Epidermal melanocyte (primary cell): ENCODE results near the gene KIF4B.
"Not testable (repeated sequence)": the region's sequence is repeated elsewhere in the genome, so short reads cannot be mapped to it uniquely, and the experiment has no call there.

ENCODE experiments used
- DNase-seq: peaks from one replicate; pipeline ENCODE4 v3.0.0; 2011; ENCODE audit warnings: low spot score; ENCODE audit not compliant: insufficient read length

The KIF4B gene

GRCh38 chr5:155013526-155013925 is at the start of gene KIF4B:
TSS of gene KIF4B (plus strand) at chr5:155013755. CDS start at chr5:155013860, 105 bp downstream.
- DNase-seq, result no peak

- DNase-seq, result no peak
Measured at GRCh38 chr5:154966081-154966841, 47.3 kb upstream of the KIF4B start.

DNA sequence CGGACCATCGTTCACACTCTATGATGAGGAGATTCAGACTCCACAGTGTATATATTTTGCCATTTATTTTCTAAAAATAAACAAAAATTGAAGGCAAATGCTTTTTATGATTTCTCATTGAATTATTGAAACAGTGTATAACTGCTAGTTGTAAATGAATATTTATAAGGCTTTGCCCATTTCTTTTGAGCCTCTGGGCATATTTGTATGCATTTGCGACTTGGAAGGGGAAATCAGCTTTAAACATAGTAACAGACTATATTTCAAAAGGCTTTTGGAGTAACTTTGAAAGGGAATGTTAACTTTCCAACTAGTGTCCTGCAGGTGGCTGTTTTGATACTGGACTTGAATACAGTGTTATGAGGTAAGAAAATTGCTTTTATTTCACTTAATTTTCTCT is 46.7 kb upstream of the KIF4B start:
- no peak for DNase-seq

DNA sequence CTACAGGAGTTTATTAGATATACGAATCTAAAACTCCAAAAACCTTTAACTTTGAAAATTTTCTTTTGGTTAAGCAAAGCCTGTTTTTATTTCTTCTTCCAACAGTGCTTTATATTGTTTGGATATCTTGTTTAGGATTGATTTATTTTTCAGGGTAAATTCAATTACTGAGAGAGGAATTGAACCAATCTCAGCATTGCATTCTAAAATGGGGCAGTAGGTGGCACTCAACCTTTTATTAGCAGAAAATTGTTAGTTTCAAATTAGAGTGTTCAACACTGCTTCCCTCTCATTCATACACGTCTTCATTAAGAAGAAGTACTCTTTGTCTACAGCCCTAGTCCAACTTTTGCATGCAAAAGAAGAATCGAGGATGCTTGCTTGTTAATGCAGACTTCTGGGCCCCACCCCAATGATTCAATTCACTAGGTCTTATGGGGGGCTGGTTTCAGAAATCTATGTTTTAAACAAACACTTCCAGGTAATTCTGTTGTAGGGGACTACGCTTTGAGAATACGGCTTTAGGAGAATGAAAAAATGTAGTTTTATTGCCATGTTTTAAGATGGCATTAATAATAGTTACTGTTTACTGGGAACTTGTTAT is 46.0 kb upstream of the KIF4B start:
- DNase-seq, result no peak

GRCh38 chr5:154968953-154969352 is 44.6 kb upstream of the KIF4B start:
- no peak for DNase-seq

DNA sequence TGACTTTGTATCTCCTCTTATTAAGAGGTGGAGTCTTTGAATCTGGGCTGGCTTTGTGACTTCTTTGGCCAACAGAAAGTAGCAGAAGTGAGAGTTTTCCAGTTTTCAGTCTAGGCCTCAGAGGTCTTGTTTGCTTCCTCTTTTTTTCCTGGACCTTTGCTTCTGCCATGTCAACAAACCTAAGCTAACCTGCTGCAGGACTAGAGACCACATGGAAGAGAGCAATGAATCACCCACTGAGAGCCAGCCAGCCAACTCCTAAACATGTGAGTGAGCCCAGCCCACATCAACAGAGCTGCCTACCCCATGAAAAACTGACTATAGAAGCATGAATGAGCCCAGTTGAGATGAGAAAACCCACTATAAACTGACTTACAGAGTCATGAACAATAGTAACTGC is 42.8 kb upstream of the KIF4B start:
- no peak for DNase-seq

DNA sequence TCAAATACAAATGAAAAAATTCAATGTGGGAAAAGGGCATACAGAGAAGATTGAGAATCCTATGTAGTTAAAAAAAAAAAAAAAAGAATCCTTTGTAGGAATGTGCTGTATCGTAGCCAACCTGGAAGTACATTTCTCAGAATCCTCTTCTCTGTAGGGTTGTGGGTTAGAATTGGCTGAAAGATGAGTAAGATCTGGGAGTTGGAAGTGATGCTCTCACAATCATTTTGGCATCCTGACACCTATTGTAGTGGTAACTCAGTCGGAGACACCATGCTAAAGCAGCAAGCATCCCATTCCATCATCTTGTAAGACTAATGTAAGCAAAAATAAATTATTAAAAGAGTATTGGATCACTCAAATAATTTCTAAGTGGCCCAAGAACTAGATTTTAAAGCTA is 42.1 kb upstream of the KIF4B start:
- no peak for DNase-seq

DNA sequence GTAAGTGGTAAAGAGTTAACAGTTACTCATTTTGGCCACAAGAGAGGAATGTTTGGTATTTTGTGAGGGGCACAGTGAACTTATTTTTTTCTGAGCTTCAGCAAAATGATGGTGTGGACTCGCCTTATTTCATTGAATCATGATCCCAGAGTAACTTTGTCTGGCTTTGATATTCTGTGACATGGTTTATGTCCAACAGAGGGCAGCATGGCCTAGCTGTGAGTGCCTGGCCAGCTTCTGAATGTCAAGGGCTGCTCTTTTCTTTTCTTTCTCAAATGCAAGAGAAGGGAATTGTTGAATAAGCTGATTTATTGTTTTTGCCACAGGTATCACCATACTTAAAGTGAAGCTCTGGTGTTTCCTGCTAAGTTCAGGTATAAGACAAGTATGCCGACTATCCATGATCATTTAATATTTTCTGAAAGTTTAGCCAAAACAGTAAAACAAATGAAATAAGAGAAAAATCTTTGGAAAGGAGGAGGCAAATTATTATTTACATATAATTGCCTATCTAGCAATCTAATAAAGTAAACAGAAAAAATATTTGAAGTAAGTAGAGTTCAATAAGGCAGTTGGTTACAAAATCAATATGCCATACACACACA is 41.0 kb upstream of the KIF4B start:
- no peak for DNase-seq

DNA sequence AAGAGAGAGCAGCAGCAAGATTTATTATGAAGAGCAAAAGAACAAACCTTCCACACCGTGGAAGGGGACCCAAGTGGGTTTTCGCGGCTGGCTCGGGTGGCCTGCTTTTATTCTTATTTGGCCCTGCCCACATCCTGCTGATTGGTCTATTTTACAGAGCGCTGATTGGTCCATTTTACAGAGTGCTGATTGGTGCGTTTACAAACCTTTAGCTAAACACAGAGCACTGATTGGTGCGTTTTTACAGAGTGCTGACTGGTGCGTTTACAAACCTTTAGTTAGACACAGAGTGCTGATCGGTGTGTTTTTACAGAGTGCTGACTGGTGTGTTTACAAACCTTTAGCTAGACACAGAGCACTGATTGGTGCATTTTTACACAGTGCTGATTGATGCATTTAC is 37.5 kb upstream of the KIF4B start:
- not testable (repeated sequence) for DNase-seq

GRCh38 chr5:154977409-154977808 is 36.1 kb upstream of the KIF4B start:
- DNase-seq, result no peak

DNA sequence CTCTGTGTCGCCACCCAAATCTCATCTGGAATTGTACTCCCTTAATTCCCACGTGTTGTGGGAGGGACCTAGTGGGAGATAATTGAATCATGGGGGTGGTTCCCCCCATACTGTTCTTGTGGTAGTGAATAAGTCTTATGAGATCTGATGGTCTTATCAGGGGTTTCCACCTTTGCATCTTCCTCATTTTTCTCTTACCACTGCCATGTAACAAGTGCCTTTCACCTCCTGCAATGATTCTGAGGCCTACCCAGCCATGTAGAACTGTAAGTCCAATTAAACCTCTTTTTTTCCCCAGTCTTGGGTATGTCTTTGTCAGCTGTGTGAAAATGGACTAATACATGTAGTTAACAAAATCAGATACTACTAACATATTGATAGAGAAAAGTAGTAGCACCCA is 35.3 kb upstream of the KIF4B start:
- not testable (repeated sequence) for DNase-seq

DNA sequence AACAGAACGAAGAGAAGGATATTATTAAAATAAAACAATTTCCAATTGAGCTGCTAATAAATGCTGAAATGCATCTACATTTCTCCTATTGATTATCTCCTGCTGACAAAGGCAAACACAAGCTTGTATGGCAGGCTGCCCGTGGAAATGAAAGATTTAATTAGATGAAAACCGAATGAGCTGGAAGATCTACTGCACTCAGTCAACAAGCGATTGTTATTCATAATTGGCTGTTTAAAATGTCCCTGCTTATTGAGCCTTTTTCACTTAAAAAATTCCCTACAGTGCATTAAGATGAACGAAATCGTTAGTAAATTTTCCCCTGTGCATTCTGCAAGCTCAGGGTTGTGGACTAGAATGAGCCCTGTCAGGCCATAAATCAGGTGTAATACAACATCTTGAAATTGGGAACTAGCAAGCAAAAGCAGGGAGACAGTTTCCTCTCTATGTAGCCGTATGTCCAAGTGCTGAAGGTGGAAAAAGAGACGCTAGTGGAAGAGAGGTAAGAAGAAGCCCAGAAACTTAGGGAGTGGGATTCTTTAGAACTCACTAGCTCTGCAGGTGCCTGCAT is 28.5 kb upstream of the KIF4B start:
- no peak for DNase-seq

- DNase-seq, result no peak
Measured at GRCh38 chr5:154986151-154986550, 27.4 kb upstream of the KIF4B start.

DNA sequence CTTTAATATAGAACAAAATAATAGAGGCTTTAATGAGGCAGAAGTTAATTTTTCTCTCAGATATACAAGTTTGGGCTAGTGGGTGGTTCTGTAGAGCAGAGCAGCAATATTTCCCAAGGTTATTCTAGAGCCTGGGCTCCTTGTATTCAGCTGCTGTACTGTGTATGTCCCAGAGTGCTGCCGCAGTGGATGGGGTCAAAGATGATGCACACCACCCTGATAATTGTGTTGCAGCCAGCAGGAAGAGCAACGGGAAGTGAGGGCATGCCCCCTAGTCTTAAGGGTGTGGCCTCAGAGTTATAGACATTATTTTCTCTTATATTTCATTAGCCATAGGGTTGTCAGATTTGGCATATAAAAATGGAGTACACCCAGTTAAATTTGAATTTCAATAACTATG is 23.9 kb upstream of the KIF4B start:
- DNase-seq, result no peak

- DNase-seq, result no peak
Measured at GRCh38 chr5:154993461-154993860, 20.1 kb upstream of the KIF4B start.

DNA sequence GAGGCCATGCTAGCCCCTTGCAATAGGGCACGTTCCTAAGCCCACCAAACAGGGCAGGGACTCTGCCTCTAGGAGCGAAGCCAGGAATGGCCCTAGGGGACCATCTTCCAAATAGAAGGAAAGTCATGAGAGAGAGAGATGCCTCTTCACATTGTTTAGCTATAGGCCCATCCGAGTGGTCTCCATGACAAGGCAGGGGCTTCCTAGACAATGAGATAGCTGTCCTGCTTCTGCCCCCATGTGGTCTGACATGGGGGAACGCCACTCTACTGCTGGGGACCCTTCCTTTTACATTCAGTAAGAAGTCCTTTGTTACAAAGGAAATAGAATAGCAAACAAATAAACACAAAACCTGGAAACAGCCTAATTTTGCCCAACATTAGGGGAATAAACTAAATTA is 17.9 kb upstream of the KIF4B start:
- no peak for DNase-seq

DNA sequence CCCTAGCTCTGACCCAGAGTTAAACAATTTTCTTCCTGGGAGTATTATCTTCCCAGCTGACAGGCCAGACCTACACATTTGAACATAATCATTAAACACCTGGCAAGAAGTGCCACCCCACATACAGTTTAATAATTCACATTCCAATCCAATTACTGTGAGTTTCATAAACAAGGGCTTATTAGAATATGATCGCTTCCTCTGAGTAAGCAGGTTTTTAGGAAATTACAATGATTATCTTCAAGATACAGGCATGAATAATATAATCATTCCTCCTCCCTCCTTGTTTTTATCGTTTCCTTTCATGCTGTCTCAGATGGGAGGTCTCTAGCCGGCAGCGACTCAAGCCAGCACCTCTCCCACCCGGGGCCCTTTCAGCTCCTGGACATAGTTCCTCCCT is 15.8 kb upstream of the KIF4B start:
- no peak for DNase-seq

DNA sequence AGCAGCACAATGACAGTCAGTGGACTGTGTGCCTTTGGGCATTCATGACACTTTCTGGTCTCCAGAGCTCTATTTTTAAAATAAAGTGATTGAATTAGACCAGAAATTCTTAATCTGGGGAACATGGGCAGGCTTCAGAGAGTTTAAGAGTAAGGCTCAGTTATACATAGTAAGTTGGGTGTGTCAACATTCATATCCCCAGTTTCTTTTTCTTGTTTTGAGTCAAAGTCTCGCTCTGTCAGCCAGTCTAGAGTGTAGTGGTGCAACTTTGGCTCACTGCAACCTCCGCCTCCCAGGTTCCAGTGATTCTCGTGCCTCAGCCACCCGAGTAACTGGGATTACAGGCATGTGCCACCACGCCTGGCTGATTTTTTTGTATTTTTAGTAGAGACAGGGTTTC is 13.7 kb upstream of the KIF4B start:
- no peak for DNase-seq

DNA sequence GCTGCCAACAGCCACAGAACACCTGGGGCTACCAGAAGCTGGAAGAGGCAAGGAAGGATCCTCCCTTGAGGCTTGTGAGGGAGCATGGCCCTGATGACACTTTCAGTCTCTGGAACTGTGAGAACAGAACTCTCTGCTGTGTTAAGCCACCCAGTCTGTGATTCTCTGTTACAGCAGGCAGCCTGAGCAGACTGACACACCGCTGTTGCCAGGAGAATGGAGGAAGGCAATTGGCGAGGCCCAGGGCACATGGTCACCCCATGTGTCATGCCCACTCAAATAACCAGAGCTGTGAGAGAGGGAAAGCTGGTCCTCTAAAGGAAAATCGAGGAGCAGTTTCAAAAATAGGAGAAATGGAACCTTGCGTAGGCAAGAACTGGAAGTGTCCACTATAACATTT is 12.0 kb upstream of the KIF4B start:
- DNase-seq, result no peak

GRCh38 chr5:155002722-155003121 is 10.8 kb upstream of the KIF4B start:
- not testable (repeated sequence) for DNase-seq

DNA sequence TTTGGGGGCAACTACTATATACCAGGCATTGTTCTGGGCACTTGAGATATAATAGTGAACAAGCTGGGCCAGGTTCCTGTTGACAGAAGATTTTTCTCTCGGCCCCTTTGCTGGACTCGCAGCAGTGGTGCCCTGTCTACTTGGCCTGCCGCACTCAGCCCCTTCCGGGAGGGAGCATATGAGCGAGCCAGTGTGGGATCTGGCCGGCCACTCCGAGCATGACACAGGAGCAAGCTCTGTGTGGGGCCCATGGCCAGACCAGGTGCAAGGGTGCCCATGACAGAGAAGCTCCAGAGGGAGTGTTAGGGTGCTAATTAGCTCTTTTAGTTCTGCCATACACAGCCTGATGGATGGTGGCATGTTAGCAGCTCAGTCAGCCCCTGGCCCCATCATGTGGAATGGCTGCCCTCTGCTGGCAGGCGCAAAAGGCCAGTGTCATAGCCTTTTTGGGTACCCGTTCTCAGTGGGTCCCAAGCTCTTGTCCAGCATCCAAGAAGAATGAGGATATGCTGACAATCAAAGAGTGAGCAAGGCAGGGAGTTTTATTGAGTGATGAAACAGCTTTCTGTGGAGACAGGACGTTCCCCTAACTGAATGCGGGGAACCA is 9.3 kb upstream of the KIF4B start:
- DNase-seq, result no peak

DNA sequence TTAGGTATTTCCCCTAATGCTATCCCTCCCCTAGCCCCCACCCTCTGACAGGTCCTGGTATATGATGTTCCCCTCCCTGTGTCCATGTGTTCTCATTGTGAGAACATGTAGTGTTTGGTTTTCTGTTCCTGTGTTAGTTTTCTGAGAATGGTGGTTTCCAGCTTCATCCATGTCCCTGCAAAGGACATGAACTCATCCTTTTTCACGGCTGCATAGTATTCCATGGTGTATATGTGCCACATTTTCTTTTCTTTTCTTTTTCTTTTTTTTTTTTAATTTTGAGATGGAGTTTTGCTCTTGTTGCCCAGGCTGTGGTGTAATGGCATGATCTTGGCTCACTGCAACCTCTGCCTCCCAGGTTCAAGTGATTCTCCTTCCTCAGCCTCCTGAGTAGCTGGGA is 7.3 kb upstream of the KIF4B start:
- not testable (repeated sequence) for DNase-seq
